OCI-LY1 (cell line): ENCODE results near the gene FOXF2.

ENCODE experiments used
- H2AFZ ChIP-seq: fragments of 200-600 bp; sonication (generic), shearing (Covaris generic); 2 replicates; pipeline ENCODE4 v1.6.0; 2014; ENCODE audit warnings: antibody characterized with exemption, mild to moderate bottlenecking, low read length
- H3F3A ChIP-seq: fragments of 200-600 bp; sonication (generic), shearing (Covaris generic); 2 replicates; pipeline ENCODE4 v1.6.0; 2014; ENCODE audit warnings: mild to moderate bottlenecking, antibody characterized with exemption, low read length, moderate library complexity; ENCODE audit not compliant: insufficient read depth
- H3K27ac ChIP-seq: fragments of 200-600 bp; sonication (generic); 2 replicates; pipeline ENCODE4 v1.5.1; 2014; ENCODE audit warnings: low read length, mixed run types, mild to moderate bottlenecking, low read depth; ENCODE audit not compliant: poor library complexity, severe bottlenecking
- H3K27me3 ChIP-seq: fragments of 200-600 bp; sonication (generic); 2 replicates; pipeline ENCODE4 v1.6.0; 2014; ENCODE audit warnings: antibody characterized with exemption, mild to moderate bottlenecking, low read length, moderate library complexity; ENCODE audit not compliant: insufficient read depth
- H3K36me3 ChIP-seq: fragments of 200-600 bp; sonication (generic); 2 replicates; pipeline ENCODE4 v1.6.1; 2014; ENCODE audit warnings: mild to moderate bottlenecking, antibody characterized with exemption, low read length, moderate library complexity, mixed read lengths; ENCODE audit not compliant: insufficient read depth
- H3K4me1 ChIP-seq: fragments of 200-600 bp; sonication (generic); 2 replicates; pipeline ENCODE4 v1.5.1; 2014; ENCODE audit warnings: mild to moderate bottlenecking, low read length, moderate library complexity; ENCODE audit not compliant: insufficient read depth, severe bottlenecking
- H3K4me2 ChIP-seq: fragments of 200-600 bp; sonication (generic), shearing (Covaris generic); 2 replicates; pipeline ENCODE4 v1.6.1; 2014; ENCODE audit warnings: low read length
- H3K4me3 ChIP-seq: fragments of 200-600 bp; sonication (generic); 2 replicates; pipeline ENCODE4 v1.5.1; 2014; ENCODE audit warnings: low read length, low read depth, mild to moderate bottlenecking, mixed read lengths; ENCODE audit not compliant: poor library complexity, severe bottlenecking
- H3K79me2 ChIP-seq: fragments of 200-600 bp; shearing (Covaris generic); 2 replicates; pipeline ENCODE4 v1.6.1; 2016; ENCODE audit warnings: mixed run types, low read length, mixed read lengths; ENCODE audit not compliant: insufficient read depth
- H3K9ac ChIP-seq: fragments of 200-600 bp; sonication (generic), shearing (Covaris generic); 2 replicates; pipeline ENCODE4 v1.6.1; 2014; ENCODE audit warnings: mild to moderate bottlenecking, low read length, mixed read lengths
- H3K9me2 ChIP-seq: fragments of 200-600 bp; sonication (generic), shearing (Covaris generic); 2 replicates; pipeline ENCODE4 v1.6.1; 2014; ENCODE audit warnings: low read depth, mild to moderate bottlenecking, low read length, mixed read lengths
- H3K9me3 ChIP-seq: fragments of 200-600 bp; shearing (Covaris generic); 2 replicates; pipeline ENCODE4 v1.6.1; 2014; ENCODE audit warnings: low read length, mixed read lengths
- H4K20me1 ChIP-seq: fragments of 200-600 bp; sonication (generic), shearing (Covaris generic); 2 replicates; pipeline ENCODE4 v1.6.0; 2016; ENCODE audit warnings: mild to moderate bottlenecking, low read length; ENCODE audit not compliant: insufficient read depth
- CTCF ChIP-seq: fragments of 200-600 bp; sonication (generic), shearing (Covaris generic); IDR thresholded peaks from 2 replicates; pipeline ENCODE4 v1.5.1; 2017; ENCODE audit warnings: mild to moderate bottlenecking, antibody characterized with exemption, low read length, moderate library complexity, mixed read lengths
- EZH2 ChIP-seq: fragments of 200-600 bp; sonication (generic), shearing (Covaris generic); IDR thresholded peaks from 2 replicates; pipeline ENCODE4 v1.8.0; 2017; ENCODE audit warnings: borderline replicate concordance, mixed run types, mild to moderate bottlenecking, antibody characterized with exemption, low read length, moderate library complexity, mixed read lengths

The FOXF2 gene

GRCh38 chr6:1347161-1347560 is 42.2 kb upstream of the FOXF2 start:
- Histone ChIP-seq H3F3A (no peaks in the 10 kb centered on the region), H3K9ac (no peak overlapping the region), H4K20me1 (no peaks in the 10 kb centered on the region), H2AFZ (no peak overlapping the region), H3K36me3 (no peaks in the 10 kb centered on the region), H3K4me2 (no peak overlapping the region), H3K4me3 (no peak overlapping the region), H3K27me3 (no peaks in the 10 kb centered on the region), H3K4me1 (no peaks in the 10 kb centered on the region), H3K9me2 (no peaks in the 10 kb centered on the region), H3K9me3 (0 out of 2 replicates have a peak, but pooled peaks cover 5% of the 10 kb centered on the region), H3K79me2 (no peaks in the 10 kb centered on the region), H3K27ac (no peak overlapping the region)
- TF ChIP-seq EZH2 = no peak
- TF ChIP-seq CTCF = no peak

GRCh38 chr6:1348675-1349074 is 40.7 kb upstream of the FOXF2 start:
- H3K9ac ChIP-seq = no peak overlapping the region
- no peak overlapping the region for H2AFZ ChIP-seq
- TF ChIP-seq EZH2 (no peak), CTCF (no peak)
- H4K20me1 ChIP-seq = no peaks in the 10 kb centered on the region
- H3K27me3 ChIP-seq = no peaks in the 10 kb centered on the region
- H3K27ac ChIP-seq = no peak overlapping the region
- H3K9me2 ChIP-seq = no peaks in the 10 kb centered on the region
- H3K9me3 ChIP-seq = 0 out of 2 replicates have a peak, but pooled peaks cover 5% of the 10 kb centered on the region
- H3K4me2 ChIP-seq = no peak overlapping the region
- no peak overlapping the region for H3K4me3 ChIP-seq
- no peaks in the 10 kb centered on the region for H3K4me1 ChIP-seq
- H3K79me2 ChIP-seq = no peaks in the 10 kb centered on the region
- H3F3A ChIP-seq = no peaks in the 10 kb centered on the region
- no peaks in the 10 kb centered on the region for H3K36me3 ChIP-seq

GRCh38 chr6:1349655-1350054 is 39.7 kb upstream of the FOXF2 start:
- Histone ChIP-seq H2AFZ (no peak overlapping the region), H3K27ac (no peak overlapping the region)
- TF ChIP-seq CTCF (no peak), EZH2 (no peak)

More at GRCh38 chr6:1349655-1350054, 39.7 kb upstream of the FOXF2 start:
- no peaks in the 10 kb centered on the region for H3K27me3 ChIP-seq
- H3F3A ChIP-seq = no peaks in the 10 kb centered on the region
- no peak overlapping the region for H3K4me3 ChIP-seq
- H3K9me3 ChIP-seq = 0 out of 2 replicates have a peak, but pooled peaks cover 5% of the 10 kb centered on the region
- H3K79me2 ChIP-seq = no peaks in the 10 kb centered on the region
- H3K9ac ChIP-seq = no peak overlapping the region
- H3K4me2 ChIP-seq = no peak overlapping the region
- no peaks in the 10 kb centered on the region for H3K4me1 ChIP-seq
- H3K9me2 ChIP-seq = no peaks in the 10 kb centered on the region
- no peaks in the 10 kb centered on the region for H4K20me1 ChIP-seq
- H3K36me3 ChIP-seq = no peaks in the 10 kb centered on the region
